Measurements from ENCODE around the gene FOXF2. TPM values are rescaled to one million over a fixed set of nuclear protein-coding genes. Genes with fewer than 3 reads are reported as not detected.

Gene FOXF2
- total and polyA plus RNA-seq, 2 experiments from 2014 or later: not detected

DNA sequence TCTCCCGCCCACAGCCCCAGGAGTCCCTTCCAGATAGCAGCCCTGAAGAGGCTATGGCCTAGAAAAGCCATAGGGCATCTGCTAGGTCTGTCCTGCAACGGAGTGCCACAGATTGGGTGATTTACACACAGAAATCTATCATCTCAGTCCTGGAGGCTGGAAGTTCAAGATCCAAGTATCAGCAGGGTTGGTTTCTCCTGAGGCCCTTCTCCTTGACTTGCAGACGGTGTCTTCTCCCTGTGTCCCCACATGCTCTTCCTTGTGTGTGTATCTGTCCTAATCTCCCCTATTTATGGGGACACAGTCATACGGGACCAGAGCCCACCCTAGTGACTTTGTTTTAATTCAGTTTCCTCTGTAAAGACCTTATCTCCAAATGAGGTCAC, 15.3 kb downstream of the FOXF2 start:
- no peak overlapping the region for H3K27ac Mint-ChIP-seq
- H3K9me3 Mint-ChIP-seq: no peaks in the 10 kb centered on the region
- Histone ChIP-seq H3K27ac (ENCODE audit: low read depth) (no peak overlapping the region), H3F3A (replicated peaks; ENCODE audit: low read depth) (no peaks in the 10 kb centered on the region), H3K79me2 (replicated peaks; ENCODE audit: insufficient read depth) (no peaks in the 10 kb centered on the region), H3K9me2 (ENCODE audit: insufficient read depth) (0 out of 2 replicates have a peak, but pooled peaks cover 4% of the 10 kb centered on the region), H3K36me3 (ENCODE audit: insufficient read depth) (no peaks in the 10 kb centered on the region), H2AFZ (no peak overlapping the region), H3K4me3 (no peak overlapping the region), H4K20me1 (replicated peaks; ENCODE audit: insufficient read depth) (no peaks in the 10 kb centered on the region), H3K4me1 (ENCODE audit: insufficient read depth) (peaks cover 12% of the 10 kb centered on the region), H3K4me2 (no peak overlapping the region), H3K27me3 (ENCODE audit: insufficient read depth) (peaks cover 11% of the 10 kb centered on the region)
- no peaks in the 10 kb centered on the region for H3K36me3 Mint-ChIP-seq (ENCODE audit: low read depth)
- TF ChIP-seq, protein P1, sequence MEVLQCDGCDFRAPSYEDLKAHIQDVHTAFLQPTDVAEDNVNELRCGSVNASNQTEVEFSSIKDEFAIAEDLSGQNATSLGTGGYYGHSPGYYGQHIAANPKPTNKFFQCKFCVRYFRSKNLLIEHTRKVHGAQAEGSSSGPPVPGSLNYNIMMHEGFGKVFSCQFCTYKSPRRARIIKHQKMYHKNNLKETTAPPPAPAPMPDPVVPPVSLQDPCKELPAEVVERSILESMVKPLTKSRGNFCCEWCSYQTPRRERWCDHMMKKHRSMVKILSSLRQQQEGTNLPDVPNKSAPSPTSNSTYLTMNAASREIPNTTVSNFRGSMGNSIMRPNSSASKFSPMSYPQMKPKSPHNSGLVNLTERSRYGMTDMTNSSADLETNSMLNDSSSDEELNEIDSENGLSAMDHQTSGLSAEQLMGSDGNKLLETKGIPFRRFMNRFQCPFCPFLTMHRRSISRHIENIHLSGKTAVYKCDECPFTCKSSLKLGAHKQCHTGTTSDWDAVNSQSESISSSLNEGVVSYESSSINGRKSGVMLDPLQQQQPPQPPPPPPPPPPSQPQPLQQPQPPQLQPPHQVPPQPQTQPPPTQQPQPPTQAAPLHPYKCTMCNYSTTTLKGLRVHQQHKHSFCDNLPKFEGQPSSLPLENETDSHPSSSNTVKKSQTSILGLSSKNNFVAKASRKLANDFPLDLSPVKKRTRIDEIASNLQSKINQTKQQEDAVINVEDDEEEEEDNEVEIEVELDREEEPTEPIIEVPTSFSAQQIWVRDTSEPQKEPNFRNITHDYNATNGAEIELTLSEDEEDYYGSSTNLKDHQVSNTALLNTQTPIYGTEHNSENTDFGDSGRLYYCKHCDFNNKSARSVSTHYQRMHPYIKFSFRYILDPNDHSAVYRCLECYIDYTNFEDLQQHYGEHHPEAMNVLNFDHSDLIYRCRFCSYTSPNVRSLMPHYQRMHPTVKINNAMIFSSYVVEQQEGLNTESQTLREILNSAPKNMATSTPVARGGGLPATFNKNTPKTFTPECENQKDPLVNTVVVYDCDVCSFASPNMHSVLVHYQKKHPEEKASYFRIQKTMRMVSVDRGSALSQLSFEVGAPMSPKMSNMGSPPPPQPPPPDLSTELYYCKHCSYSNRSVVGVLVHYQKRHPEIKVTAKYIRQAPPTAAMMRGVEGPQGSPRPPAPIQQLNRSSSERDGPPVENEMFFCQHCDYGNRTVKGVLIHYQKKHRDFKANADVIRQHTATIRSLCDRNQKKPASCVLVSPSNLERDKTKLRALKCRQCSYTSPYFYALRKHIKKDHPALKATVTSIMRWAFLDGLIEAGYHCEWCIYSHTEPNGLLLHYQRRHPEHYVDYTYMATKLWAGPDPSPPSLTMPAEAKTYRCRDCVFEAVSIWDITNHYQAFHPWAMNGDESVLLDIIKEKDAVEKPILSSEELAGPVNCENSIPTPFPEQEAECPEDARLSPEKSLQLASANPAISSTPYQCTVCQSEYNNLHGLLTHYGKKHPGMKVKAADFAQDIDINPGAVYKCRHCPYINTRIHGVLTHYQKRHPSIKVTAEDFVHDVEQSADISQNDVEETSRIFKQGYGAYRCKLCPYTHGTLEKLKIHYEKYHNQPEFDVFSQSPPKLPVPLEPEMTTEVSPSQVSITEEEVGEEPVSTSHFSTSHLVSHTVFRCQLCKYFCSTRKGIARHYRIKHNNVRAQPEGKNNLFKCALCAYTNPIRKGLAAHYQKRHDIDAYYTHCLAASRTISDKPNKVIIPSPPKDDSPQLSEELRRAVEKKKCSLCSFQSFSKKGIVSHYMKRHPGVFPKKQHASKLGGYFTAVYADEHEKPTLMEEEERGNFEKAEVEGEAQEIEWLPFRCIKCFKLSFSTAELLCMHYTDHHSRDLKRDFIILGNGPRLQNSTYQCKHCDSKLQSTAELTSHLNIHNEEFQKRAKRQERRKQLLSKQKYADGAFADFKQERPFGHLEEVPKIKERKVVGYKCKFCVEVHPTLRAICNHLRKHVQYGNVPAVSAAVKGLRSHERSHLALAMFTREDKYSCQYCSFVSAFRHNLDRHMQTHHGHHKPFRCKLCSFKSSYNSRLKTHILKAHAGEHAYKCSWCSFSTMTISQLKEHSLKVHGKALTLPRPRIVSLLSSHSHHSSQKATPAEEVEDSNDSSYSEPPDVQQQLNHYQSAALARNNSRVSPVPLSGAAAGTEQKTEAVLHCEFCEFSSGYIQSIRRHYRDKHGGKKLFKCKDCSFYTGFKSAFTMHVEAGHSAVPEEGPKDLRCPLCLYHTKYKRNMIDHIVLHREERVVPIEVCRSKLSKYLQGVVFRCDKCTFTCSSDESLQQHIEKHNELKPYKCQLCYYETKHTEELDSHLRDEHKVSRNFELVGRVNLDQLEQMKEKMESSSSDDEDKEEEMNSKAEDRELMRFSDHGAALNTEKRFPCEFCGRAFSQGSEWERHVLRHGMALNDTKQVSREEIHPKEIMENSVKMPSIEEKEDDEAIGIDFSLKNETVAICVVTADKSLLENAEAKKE (CRISPR knock-in tag; IDR thresholded peaks at IDR 0.05): no peak
- TF ChIP-seq STAT1 (IDR thresholded peaks at IDR 0.05; ENCODE audit: unreplicated experiment): no peak
- TF ChIP-seq, protein P2, sequence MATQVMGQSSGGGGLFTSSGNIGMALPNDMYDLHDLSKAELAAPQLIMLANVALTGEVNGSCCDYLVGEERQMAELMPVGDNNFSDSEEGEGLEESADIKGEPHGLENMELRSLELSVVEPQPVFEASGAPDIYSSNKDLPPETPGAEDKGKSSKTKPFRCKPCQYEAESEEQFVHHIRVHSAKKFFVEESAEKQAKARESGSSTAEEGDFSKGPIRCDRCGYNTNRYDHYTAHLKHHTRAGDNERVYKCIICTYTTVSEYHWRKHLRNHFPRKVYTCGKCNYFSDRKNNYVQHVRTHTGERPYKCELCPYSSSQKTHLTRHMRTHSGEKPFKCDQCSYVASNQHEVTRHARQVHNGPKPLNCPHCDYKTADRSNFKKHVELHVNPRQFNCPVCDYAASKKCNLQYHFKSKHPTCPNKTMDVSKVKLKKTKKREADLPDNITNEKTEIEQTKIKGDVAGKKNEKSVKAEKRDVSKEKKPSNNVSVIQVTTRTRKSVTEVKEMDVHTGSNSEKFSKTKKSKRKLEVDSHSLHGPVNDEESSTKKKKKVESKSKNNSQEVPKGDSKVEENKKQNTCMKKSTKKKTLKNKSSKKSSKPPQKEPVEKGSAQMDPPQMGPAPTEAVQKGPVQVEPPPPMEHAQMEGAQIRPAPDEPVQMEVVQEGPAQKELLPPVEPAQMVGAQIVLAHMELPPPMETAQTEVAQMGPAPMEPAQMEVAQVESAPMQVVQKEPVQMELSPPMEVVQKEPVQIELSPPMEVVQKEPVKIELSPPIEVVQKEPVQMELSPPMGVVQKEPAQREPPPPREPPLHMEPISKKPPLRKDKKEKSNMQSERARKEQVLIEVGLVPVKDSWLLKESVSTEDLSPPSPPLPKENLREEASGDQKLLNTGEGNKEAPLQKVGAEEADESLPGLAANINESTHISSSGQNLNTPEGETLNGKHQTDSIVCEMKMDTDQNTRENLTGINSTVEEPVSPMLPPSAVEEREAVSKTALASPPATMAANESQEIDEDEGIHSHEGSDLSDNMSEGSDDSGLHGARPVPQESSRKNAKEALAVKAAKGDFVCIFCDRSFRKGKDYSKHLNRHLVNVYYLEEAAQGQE (IDR thresholded peaks at IDR 0.05; ENCODE audit: unreplicated experiment): no peak
- TF ChIP-seq, protein P3, sequence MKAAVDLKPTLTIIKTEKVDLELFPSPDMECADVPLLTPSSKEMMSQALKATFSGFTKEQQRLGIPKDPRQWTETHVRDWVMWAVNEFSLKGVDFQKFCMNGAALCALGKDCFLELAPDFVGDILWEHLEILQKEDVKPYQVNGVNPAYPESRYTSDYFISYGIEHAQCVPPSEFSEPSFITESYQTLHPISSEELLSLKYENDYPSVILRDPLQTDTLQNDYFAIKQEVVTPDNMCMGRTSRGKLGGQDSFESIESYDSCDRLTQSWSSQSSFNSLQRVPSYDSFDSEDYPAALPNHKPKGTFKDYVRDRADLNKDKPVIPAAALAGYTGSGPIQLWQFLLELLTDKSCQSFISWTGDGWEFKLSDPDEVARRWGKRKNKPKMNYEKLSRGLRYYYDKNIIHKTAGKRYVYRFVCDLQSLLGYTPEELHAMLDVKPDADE (IDR thresholded peaks at IDR 0.05): no peak
- no peak for TF ChIP-seq ZNF114 (CRISPR knock-in tag; IDR thresholded peaks at IDR 0.05)
- no peak for TF ChIP-seq NANOG (IDR thresholded peaks at IDR 0.05; ENCODE audit: borderline replicate concordance)
- TF ChIP-seq JUNB (IDR thresholded peaks at IDR 0.05; ENCODE audit: unreplicated experiment): no peak
- no peak for TF ChIP-seq POLR2AphosphoS5 (IDR thresholded peaks at IDR 0.05; ENCODE audit: low read depth)
- no peak for TF ChIP-seq CREB1 (CRISPR knock-in tag; IDR thresholded peaks at IDR 0.05; ENCODE audit: low read depth)
- TF ChIP-seq EZH2phosphoT487 (IDR thresholded peaks at IDR 0.05; ENCODE audit: unreplicated experiment): no peak
- TF ChIP-seq, protein P4, sequence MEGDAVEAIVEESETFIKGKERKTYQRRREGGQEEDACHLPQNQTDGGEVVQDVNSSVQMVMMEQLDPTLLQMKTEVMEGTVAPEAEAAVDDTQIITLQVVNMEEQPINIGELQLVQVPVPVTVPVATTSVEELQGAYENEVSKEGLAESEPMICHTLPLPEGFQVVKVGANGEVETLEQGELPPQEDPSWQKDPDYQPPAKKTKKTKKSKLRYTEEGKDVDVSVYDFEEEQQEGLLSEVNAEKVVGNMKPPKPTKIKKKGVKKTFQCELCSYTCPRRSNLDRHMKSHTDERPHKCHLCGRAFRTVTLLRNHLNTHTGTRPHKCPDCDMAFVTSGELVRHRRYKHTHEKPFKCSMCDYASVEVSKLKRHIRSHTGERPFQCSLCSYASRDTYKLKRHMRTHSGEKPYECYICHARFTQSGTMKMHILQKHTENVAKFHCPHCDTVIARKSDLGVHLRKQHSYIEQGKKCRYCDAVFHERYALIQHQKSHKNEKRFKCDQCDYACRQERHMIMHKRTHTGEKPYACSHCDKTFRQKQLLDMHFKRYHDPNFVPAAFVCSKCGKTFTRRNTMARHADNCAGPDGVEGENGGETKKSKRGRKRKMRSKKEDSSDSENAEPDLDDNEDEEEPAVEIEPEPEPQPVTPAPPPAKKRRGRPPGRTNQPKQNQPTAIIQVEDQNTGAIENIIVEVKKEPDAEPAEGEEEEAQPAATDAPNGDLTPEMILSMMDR (conservative IDR thresholded peaks at IDR 0.05; ENCODE audit: low read depth in 2 of 2): no peak
- TF ChIP-seq EZH2 (IDR thresholded peaks at IDR 0.05; ENCODE audit: low read depth, unreplicated experiment): no peak
- TF ChIP-seq ZNF331 (CRISPR knock-in tag; IDR thresholded peaks at IDR 0.05; ENCODE audit: low read depth): no peak
- DNase-seq (ENCODE audit: low spot score) (no peak), ATAC-seq (no peak)
- H3K4me1 Mint-ChIP-seq: peaks cover 25% of the 10 kb centered on the region
- H3K4me3 Mint-ChIP-seq: no peak overlapping the region
- peaks cover 10% of the 10 kb centered on the region for H3K27me3 Mint-ChIP-seq (ENCODE audit: insufficient read depth, low read depth, poor library complexity)

All from GM23338 (cell line).